Measurements from ENCODE around the gene MEX3D. TPM values are rescaled to one million over a fixed set of nuclear protein-coding genes. Genes with fewer than 3 reads are reported as not detected.

Gene MEX3D
- total and polyA plus RNA-seq, 12 donors, result 1.8 to 9.4 (median 7.6) TPM

DNA sequence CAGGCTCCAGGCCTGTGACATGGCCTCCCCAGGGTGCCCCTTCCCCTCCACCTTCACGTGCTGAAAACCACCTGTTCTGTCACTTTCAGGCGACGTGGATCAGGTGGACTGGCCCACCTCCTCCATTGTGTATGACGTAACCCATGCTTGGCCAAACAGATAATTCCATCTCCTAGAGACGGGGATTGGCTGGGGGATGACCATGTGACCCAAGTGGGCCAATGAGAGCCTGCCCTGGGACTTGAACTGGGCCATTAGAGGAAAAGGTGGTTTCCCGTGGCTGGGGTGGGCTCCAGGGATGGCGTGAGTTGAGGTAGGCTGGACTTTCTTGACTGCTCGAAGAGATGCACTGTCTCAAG is 51.8 kb downstream of the MEX3D start:
- WGBS, 2 donors, result 72 to 79% methylated on average over 8 of the region's 8 CpGs
- DNase-seq (no peak), ATAC-seq (no peak)
- Histone ChIP-seq H3K4me1 (peaks cover 7 to 29% (median 19%) of the 10 kb centered on the region in 9 donors), H3K36me3 (no peaks in the 10 kb centered on the region), H3K27ac (no peak overlapping the region), H3K27me3 (peaks cover 0 to 40% (median 17%) of the 10 kb centered on the region in 7 donors), H3K4me3 (no peak overlapping the region), H3K9me3 (no peaks in the 10 kb centered on the region)
- intact Hi-C loops (cut with DNase I), result loop anchor here in 4 of 10 donors (10.0 kb wide), 2 partner anchors 52 to 72 kb away; no protein-coding TSS in a partner anchor
- TF ChIP-seq, protein P1, sequence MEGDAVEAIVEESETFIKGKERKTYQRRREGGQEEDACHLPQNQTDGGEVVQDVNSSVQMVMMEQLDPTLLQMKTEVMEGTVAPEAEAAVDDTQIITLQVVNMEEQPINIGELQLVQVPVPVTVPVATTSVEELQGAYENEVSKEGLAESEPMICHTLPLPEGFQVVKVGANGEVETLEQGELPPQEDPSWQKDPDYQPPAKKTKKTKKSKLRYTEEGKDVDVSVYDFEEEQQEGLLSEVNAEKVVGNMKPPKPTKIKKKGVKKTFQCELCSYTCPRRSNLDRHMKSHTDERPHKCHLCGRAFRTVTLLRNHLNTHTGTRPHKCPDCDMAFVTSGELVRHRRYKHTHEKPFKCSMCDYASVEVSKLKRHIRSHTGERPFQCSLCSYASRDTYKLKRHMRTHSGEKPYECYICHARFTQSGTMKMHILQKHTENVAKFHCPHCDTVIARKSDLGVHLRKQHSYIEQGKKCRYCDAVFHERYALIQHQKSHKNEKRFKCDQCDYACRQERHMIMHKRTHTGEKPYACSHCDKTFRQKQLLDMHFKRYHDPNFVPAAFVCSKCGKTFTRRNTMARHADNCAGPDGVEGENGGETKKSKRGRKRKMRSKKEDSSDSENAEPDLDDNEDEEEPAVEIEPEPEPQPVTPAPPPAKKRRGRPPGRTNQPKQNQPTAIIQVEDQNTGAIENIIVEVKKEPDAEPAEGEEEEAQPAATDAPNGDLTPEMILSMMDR (IDR thresholded peaks at IDR 0.05), result no peak

GRCh38 chr19:1514986-1515721 is 53.0 kb downstream of the MEX3D start:
- peaks cover 0 to 52% (median 17%) of the 10 kb centered on the region in 7 donors for H3K27me3 ChIP-seq
- H3K4me1 ChIP-seq, result peaks cover 7 to 39% (median 17%) of the 10 kb centered on the region in 9 donors
- no peak for ATAC-seq
- intact Hi-C loops (cut with DNase I), result loop anchor here in 4 of 10 donors (5.0 to 10.0 kb wide), 3 partner anchors 50 to 238 kb away; partner anchors contain the start of gene FAM174C (in 1 of the 4)
- no peaks in the 10 kb centered on the region for H3K36me3 ChIP-seq
- DNase-seq, result no peak
- 68 to 72% methylated on average over 14 of the region's 14 CpGs for WGBS, 2 donors
- TF ChIP-seq, protein P1 (IDR thresholded peaks at IDR 0.05), result no peak
- no peaks in the 10 kb centered on the region for H3K9me3 ChIP-seq
- H3K4me3 ChIP-seq, result no peak overlapping the region
- no peak overlapping the region for H3K27ac ChIP-seq

- Histone ChIP-seq H3K36me3 (no peaks in the 10 kb centered on the region), H3K27ac (peak overlapping the region in 2 of 10 donors; percentile 93 to 94), H3K4me1 (peaks cover 7 to 45% (median 17%) of the 10 kb centered on the region in 9 donors), H3K4me3 (no peak overlapping the region), H3K27me3 (peaks cover 0 to 58% (median 17%) of the 10 kb centered on the region in 7 donors), H3K9me3 (no peaks in the 10 kb centered on the region)
- DNase-seq, result no peak
- 73 to 76% methylated on average over 10 of the region's 10 CpGs for WGBS, 2 donors
- no peak for ATAC-seq
- intact Hi-C loops (cut with DNase I), result loop anchor here in 4 of 10 donors (5.0 to 10.0 kb wide), 3 partner anchors 49 to 237 kb away; partner anchors contain the start of gene FAM174C (in 1 of the 4)
- TF ChIP-seq, protein P1 (IDR thresholded peaks at IDR 0.05), result no peak
Observed at GRCh38 chr19:1514295-1514661, 53.8 kb downstream of the MEX3D start.

DNA sequence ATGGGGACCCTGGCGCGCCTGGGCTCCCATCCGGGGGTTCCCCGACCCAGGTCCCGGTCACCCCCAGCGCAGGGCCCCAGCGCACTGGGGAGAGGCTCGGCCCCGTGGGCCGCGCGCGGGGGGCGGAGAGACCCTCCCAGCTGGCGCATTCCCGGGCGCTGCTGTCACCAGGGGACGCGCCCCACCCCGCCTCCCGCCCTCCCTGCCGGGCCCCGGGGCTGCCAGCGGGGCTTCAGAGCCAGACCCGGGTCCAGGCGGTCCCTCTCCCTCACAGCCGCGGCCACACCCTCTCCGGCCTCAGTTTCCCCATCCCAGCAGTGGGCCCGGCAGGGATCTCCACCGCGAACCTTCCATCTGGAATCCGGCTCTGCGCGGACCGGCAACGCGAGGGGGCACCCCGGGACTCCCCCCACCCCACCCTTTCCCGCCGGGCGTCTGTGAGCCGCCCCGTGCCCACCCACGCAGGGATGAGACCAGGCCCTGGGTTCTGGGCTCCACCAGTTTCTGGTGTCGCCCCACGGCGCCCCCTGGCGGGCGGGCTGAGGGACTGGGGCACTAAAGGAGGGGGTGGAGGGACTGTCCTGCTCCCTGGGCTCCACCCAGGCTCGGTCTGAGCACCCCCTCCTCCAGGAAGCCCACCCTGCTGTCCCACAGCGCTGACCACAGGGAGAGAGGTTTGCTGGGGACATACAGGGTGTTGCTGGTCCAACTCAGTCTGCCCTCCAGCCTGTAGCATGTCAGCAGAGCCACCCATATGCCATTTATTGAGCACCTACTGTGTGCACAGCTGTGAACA is 54.4 kb downstream of the MEX3D start:
- Histone ChIP-seq H3K27me3 (peaks cover 0 to 58% (median 17%) of the 10 kb centered on the region in 7 donors), H3K27ac (peak overlapping the region; percentile 77 to 97 (median 90)), H3K4me3 (peak overlapping the region; percentile 43 to 74 (median 63)), H3K9me3 (peaks cover 0 to 1% (median 0%) of the 10 kb centered on the region in 11 donors), H3K36me3 (no peaks in the 10 kb centered on the region), H3K4me1 (peaks cover 7 to 49% (median 17%) of the 10 kb centered on the region in 9 donors)
- DNase-seq (peak in 1 of 2 donors; percentile 60), ATAC-seq (peak; percentile 34 to 63 (median 49))
- 4 to 5% methylated on average over 50 to 51 of the region's 52 CpGs for WGBS, 2 donors
- TF ChIP-seq, protein P1 (IDR thresholded peaks at IDR 0.05), result peak; percentile 37 to 69 (median 63)
- intact Hi-C loops (cut with DNase I), result loop anchor here in 4 of 10 donors (5.0 to 10.0 kb wide), 3 partner anchors 49 to 236 kb away; partner anchors contain the start of gene FAM174C (in 1 of the 4)

Measured in heart right ventricle (tissue), 16 donors.